Uterus (tissue), 4 donors: ENCODE data around the gene PDE10A. TPM values are rescaled to one million over a fixed set of nuclear protein-coding genes. Genes with fewer than 3 reads are reported as not detected.
A peak's percentile ranks its signal among the peaks of the same experiment; 100 is the strongest.

Experiments
- DNase-seq, 2 donors: peaks; one replicate each; pipeline ENCODE4 v3.0.0-alpha.2; 2019 to 2020
- H3K27ac ChIP-seq, 2 donors: fragments of 200-600 bp; sonication (generic); 1 replicate in 1 of 2; 2 replicates in 1 of 2; pipeline ENCODE4 v1.5.1; 2016 to 2018
- H3K27me3 ChIP-seq, 2 donors: fragments of 200-600 bp; sonication (generic); one replicate each; pipeline ENCODE4 v1.5.1; 2018 to 2019; ENCODE audit warnings: control low read depth in 1 of 2
- H3K36me3 ChIP-seq, 2 donors: fragments of 200-600 bp; sonication (generic); one replicate each; pipeline ENCODE4 v1.5.1; 2019; ENCODE audit warnings: control low read depth in 1 of 2
- H3K4me1 ChIP-seq, 2 donors: fragments of 200-600 bp; sonication (generic); one replicate each; pipeline ENCODE4 v1.5.1; 2018 to 2019; ENCODE audit warnings: control low read depth in 1 of 2
- H3K4me3 ChIP-seq, 2 donors: fragments of 200-600 bp; sonication (generic); 1 replicate in 1 of 2; 2 replicates in 1 of 2; pipeline ENCODE4 v1.5.1; 2018 to 2019; ENCODE audit warnings: mild to moderate bottlenecking in 1 of 2
- H3K9me3 ChIP-seq, 2 donors: fragments of 200-600 bp; sonication (generic); one replicate each; pipeline ENCODE4 v1.5.1; 2019; ENCODE audit warnings: control low read depth in 1 of 2
- POLR2A ChIP-seq, 2 donors: fragments of 450-650 bp; IDR thresholded peaks; one replicate each; pipeline ENCODE4 v1.6.1; 2016; ENCODE audit warnings: antibody characterized with exemption in 2 of 2, mild to moderate bottlenecking in 1 of 2, moderate library complexity in 1 of 2
- intact Hi-C: fragments of 100-400 bp; cut with DNase I; formaldehyde crosslinking; loops from one replicate; pipeline ENCODE4 v1.15.1; 2023; ENCODE audit warnings: low total_unique reads
- total RNA-seq, 4 donors: library from RNA; depleted of rRNA in 3 of 4; stranded (reverse); fragments of >200 nt in 3 of 4; gene quantifications; one replicate each; pipeline versions ENCODE4 v1.1.0 to v1.2.4, GENCODE V29; 2014 to 2023
- TF ChIP-seq, protein P1 (sequence below), 4 experiments: fragments of 200-600 bp in 2 of 4; fragments of 450-650 bp in 2 of 4; sonication (generic) in 2 of 4; IDR thresholded peaks; one replicate each; pipeline ENCODE4 v1.5.1; 2016 to 2019; ENCODE audit warnings: antibody characterized with exemption in 4 of 4, mild to moderate bottlenecking in 2 of 4, moderate library complexity in 1 of 4
- donor health status: DM: yes; HTN: yes; CAD: no.

Gene PDE10A
- total RNA-seq, 4 donors from 2014 or later, result 13.0 to 73.5 (median 36.4) TPM

DNA sequence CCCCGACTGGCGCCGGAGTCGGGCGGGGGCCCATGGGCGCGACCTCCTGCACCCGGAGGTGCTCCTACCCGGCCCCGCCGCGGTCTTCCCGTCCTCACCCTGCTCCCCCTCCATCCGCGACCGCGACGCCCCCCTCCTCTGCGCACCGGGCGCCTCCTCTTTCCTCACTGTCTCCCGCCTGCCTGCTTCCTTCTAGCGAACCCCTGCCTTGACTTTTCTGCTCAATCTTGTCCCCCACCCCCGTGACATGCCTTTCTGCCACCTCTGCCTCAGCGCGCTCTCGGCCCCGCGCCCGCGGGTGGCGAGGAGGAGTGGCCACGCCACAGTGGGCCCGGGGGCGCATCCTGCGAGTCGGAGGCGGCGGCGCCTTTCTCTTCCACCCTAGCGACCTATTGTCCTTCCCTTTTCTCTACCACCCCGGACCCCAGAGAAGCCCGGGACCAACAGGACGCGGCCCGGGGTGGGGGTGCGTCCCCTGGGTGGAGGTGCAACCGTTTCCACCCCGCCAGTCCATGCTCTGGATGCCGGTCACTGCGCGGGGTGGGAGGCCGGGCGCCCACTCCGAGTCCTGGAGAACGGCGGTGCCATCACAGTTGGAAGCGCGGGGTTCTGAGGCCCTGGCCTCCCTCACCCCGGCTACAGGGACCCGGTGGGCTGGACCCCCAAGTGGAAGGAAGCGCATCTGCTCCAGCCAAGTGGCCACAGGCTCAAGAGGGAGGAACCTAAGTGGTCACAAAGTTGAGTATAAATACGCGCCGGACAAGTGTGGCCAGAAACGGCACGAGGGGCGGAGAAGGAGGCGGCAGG, 2.0 kb downstream of the PDE10A start:
- H3K4me3 ChIP-seq, result peak overlapping the region; percentile 57 to 58
- intact Hi-C loops, result no loop called here
- H3K4me1 ChIP-seq, result peaks cover 0 to 9% of the 10 kb centered on the region in 2 donors
- DNase-seq, result no peak
- no peaks in the 10 kb centered on the region for H3K9me3 ChIP-seq
- H3K27me3 ChIP-seq, result peaks cover 8 to 19% of the 10 kb centered on the region in 2 donors
- no peak for TF ChIP-seq POLR2A (IDR thresholded peaks at IDR 0.05)
- TF ChIP-seq, protein P1, sequence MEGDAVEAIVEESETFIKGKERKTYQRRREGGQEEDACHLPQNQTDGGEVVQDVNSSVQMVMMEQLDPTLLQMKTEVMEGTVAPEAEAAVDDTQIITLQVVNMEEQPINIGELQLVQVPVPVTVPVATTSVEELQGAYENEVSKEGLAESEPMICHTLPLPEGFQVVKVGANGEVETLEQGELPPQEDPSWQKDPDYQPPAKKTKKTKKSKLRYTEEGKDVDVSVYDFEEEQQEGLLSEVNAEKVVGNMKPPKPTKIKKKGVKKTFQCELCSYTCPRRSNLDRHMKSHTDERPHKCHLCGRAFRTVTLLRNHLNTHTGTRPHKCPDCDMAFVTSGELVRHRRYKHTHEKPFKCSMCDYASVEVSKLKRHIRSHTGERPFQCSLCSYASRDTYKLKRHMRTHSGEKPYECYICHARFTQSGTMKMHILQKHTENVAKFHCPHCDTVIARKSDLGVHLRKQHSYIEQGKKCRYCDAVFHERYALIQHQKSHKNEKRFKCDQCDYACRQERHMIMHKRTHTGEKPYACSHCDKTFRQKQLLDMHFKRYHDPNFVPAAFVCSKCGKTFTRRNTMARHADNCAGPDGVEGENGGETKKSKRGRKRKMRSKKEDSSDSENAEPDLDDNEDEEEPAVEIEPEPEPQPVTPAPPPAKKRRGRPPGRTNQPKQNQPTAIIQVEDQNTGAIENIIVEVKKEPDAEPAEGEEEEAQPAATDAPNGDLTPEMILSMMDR (IDR thresholded peaks at IDR 0.05), result no peak
- H3K36me3 ChIP-seq, result no peaks in the 10 kb centered on the region
- H3K27ac ChIP-seq, result peak overlapping the region; percentile 66 to 81

DNA sequence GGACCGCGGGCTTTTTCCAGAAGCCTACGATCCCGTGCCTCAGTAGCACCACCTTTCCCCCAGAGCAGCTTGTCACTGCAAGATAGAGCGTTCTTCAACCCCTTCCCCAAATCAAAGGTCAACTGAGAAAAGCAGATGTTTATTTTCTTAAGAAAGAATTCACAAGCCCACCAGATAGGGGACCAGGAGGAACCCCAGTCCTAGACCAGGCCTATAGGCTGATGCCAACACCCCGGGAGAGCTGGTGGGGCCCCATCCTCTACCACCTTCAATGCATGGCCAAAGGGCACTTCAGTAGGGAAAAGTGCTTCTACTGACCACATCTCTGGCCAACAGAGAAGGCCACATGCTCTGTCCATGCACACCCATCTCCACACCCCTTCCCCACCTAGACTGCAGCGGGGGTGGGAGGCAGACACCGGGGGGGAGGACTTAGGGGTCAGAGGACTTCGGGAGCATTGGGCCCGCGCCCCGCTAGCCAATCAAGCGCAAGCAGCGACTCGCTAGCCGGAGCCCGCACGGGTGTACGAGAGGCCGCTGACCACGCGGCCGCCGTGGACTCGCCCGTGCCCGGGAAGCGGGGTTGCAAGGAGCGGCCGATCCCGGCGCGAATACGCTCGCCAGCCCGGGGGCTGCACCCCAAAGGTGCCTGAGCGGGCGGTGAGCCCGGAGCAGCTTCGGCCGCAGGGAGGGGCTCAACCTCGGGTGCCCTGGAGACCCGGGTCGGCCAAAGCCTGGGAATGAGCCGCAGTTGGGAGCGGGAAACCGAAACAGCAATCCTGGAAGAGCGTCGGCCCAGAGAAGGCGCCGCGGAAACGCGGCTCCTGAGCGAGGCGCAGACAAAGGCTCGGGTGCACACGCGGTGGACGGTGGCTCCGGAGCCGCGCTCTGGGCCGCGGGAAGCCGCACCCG, 2.8 kb downstream of the PDE10A start:
- TF ChIP-seq, protein P1 (IDR thresholded peaks at IDR 0.05), result no peak
- TF ChIP-seq POLR2A (IDR thresholded peaks at IDR 0.05), result no peak
- no peak for DNase-seq
- H3K36me3 ChIP-seq, result no peaks in the 10 kb centered on the region
- peak overlapping the region; percentile 66 to 81 for H3K27ac ChIP-seq
- H3K4me3 ChIP-seq, result peak overlapping the region; percentile 57 to 58
- peaks cover 3 to 11% of the 10 kb centered on the region in 2 donors for H3K27me3 ChIP-seq
- no peaks in the 10 kb centered on the region for H3K9me3 ChIP-seq
- intact Hi-C loops, result no loop called here
- H3K4me1 ChIP-seq, result peaks cover 0 to 9% of the 10 kb centered on the region in 2 donors

DNA sequence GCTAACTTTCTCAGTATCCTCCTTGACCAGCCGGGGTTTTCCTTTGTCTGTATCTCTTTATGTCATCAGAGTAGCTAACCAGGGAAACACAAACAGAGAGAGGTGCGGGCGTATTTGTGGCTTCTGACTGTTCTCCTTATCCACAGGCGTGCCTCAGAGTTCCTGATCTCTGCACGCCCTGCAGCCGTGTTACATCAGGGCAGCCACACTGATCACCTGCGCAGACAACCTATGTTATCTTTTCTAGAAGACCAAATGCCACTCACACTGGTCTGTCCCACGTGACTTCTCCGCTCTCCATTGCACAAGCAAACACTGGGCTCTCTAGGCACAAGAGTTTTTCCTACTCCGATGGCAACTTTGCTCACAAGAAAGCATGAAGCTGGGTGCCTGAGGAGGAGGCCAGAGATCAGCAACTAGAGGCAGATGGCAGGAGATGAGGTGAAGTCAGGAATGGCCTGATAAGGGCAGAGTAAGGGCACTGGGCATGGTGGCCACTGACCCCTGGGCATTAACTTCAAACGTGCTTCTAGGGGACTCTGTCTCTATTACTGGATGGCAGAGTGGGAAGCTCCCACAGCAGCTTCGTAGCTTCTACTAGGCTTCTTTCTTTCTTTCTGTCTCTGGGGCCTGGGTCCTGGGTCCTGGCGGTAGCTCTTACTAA, 4.5 kb downstream of the PDE10A start:
- H3K9me3 ChIP-seq, result no peaks in the 10 kb centered on the region
- no peak overlapping the region for H3K27ac ChIP-seq
- H3K4me3 ChIP-seq, result no peak overlapping the region
- TF ChIP-seq, protein P1 (IDR thresholded peaks at IDR 0.05), result no peak
- TF ChIP-seq POLR2A (IDR thresholded peaks at IDR 0.05), result no peak
- H3K27me3 ChIP-seq, result no peaks in the 10 kb centered on the region
- no peaks in the 10 kb centered on the region for H3K36me3 ChIP-seq
- no peak for DNase-seq
- intact Hi-C loops, result no loop called here
- H3K4me1 ChIP-seq, result no peaks in the 10 kb centered on the region

DNA sequence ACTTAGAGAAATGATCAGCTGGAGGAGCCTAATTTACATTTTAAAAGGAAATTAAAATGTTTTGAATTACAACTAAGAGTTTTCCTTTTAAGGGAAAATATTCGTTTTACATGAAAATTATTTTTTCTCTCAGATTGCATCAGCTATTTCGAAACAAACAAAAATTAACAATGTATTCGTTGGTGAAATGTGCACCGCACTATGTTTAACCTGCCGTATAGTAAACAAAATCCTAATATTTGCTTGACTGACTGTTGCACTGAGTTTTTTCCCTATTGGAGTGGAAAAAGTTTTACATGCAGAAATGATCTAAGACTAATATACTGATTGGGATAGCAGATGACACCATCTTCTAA, 5.7 kb downstream of the PDE10A start:
- Histone ChIP-seq H3K9me3 (no peaks in the 10 kb centered on the region), H3K4me1 (no peaks in the 10 kb centered on the region), H3K27me3 (no peaks in the 10 kb centered on the region), H3K4me3 (no peak overlapping the region), H3K27ac (no peak overlapping the region), H3K36me3 (no peaks in the 10 kb centered on the region)
- intact Hi-C loops, result no loop called here
- TF ChIP-seq POLR2A (IDR thresholded peaks at IDR 0.05), result no peak
- TF ChIP-seq, protein P1 (IDR thresholded peaks at IDR 0.05), result no peak
- DNase-seq, result no peak
